MCF 10A (cell line): ENCODE results near the gene SUPV3L1. TPM values are rescaled to one million over a fixed set of nuclear protein-coding genes. Genes with fewer than 3 reads are reported as not detected.

Source experiments
- BruUV-seq: library from RNA; stranded (reverse); fragments of 400-500 nt; replicated peaks from 2 replicates; lab custom pipeline; 2021; lab: Mats Ljungman, UMichigan
- CTCF ChIA-PET: fragments of 300-600 bp; sonication (Branson Sonifier 250); formaldehyde crosslinking; extraction: SDS; loops from one replicate; lab custom pipeline; 2021; ENCODE audit warnings: antibody characterized with exemption, inconsistent platforms; lab: Yijun Ruan, JAX
- POLR2A ChIA-PET: fragments of 300-600, 350-650 bp; sonication (Branson Sonifier 250); formaldehyde crosslinking; extraction: SDS; loops from one replicate; lab custom pipeline; 2020; ENCODE audit warnings: antibody characterized with exemption, inconsistent platforms; lab: Yijun Ruan, JAX
- DNase-seq: peaks from one replicate; pipeline ENCODE4 v3.0.0-alpha.2; 2018; ENCODE audit not compliant: unreplicated experiment
- H3K27ac Mint-ChIP-seq: one replicate; pipeline ENCODE4 v1.8.0; 2022; ENCODE audit warnings: mild to moderate bottlenecking, low read depth, mixed read lengths; ENCODE audit not compliant: unreplicated experiment
- H3K27me3 Mint-ChIP-seq: one replicate; pipeline ENCODE4 v1.8.0; 2022; ENCODE audit warnings: mixed read lengths; ENCODE audit not compliant: insufficient read depth, unreplicated experiment
- H3K36me3 Mint-ChIP-seq: one replicate; pipeline ENCODE4 v1.8.0; 2022; ENCODE audit warnings: mild to moderate bottlenecking, moderate library complexity, mixed read lengths; ENCODE audit not compliant: insufficient read depth, unreplicated experiment
- H3K4me1 Mint-ChIP-seq: one replicate; pipeline ENCODE4 v1.8.0; 2022; ENCODE audit warnings: mixed read lengths; ENCODE audit not compliant: insufficient read depth, unreplicated experiment
- H3K4me3 Mint-ChIP-seq: one replicate; pipeline ENCODE4 v1.8.0; 2022; ENCODE audit warnings: mild to moderate bottlenecking, moderate library complexity, mixed read lengths; ENCODE audit not compliant: unreplicated experiment
- H3K9me3 Mint-ChIP-seq: one replicate; pipeline ENCODE4 v1.8.0; 2022; ENCODE audit warnings: mixed read lengths; ENCODE audit not compliant: unreplicated experiment
- CTCF ChIP-seq: fragments of 200-600 bp; IDR thresholded peaks from one replicate; pipeline ENCODE4 v1.8.0; 2022; ENCODE audit warnings: antibody characterized with exemption, mild to moderate bottlenecking; ENCODE audit not compliant: unreplicated experiment
- intact Hi-C: fragments of 100-400 bp; cut with micrococcal nuclease; formaldehyde crosslinking; loops from 2 replicates; pipeline ENCODE4 v1.14.1; 2022
- total RNA-seq: library from RNA; stranded (reverse); gene quantifications from 2 replicates; pipeline ENCODE4 v1.2.3, GENCODE V29; 2022

SUPV3L1 gene
- total RNA-seq, 1 experiment from 2014 or later = 73.6 TPM

- H3K4me1 Mint-ChIP-seq = peaks cover 26% of the 10 kb centered on the region
- no peaks in the 10 kb centered on the region for H3K27me3 Mint-ChIP-seq
- H3K9me3 Mint-ChIP-seq = no peaks in the 10 kb centered on the region
- no peak for TF ChIP-seq CTCF
- no TSS peak for BruUV-seq
- POLR2A ChIA-PET = interaction anchor here (1.5 kb wide), 1 partner anchor 40 kb away, joined by 7 read pairs; the partner anchor contains the start of gene SUPV3L1
- no peak overlapping the region for H3K27ac Mint-ChIP-seq
- no peak overlapping the region for H3K4me3 Mint-ChIP-seq
- CTCF ChIA-PET = no interaction called here
- intact Hi-C loops = no loop called here
- H3K36me3 Mint-ChIP-seq = no peaks in the 10 kb centered on the region
- DNase-seq = no peak
Observed at GRCh38 chr10:69220507-69220906, 40.5 kb downstream of the SUPV3L1 start.

DNA sequence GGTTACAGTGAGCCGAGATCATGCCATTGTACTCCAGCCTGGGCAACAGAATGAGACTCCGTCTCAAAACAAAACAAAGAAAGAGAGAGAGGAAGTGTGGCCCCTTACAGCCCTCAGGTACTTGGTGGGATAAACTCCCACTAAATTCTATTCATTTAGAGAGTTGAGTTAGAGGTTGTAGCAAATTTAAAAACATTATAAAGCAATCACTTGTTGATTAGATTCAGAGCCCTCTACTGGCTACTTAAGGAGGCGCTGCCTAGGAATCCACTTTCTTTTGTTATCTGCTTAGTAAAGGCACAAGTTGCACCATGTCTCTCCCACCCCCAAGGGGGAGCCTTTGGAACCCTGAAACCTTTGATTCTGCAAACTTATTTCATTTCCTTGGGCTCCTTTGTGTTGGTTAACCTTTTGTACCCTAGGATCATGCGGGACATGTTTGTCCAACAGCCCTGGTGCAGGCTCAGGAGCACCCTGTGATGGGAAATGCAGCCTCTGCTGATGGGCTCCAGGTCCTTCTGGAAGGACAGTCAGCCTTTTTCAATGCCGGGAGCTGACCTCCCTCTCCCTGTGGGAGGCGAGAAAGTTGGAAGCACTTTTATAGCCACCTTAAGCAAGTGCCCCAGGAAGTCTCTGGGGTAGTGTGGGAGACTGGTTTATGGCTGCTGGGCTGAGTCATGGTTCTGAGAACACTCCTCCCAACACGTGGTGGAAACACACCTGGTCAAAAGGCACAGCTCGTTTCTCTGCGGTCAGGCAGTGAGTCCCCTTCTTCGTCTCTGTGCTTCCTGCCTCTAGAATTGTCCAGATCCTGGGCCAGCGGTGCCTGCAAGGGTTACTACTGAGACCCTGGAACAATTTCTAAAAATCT, 42.4 kb downstream of the SUPV3L1 start:
- TSS peak; percentile 89 for BruUV-seq
- peak; percentile 76 for TF ChIP-seq CTCF
- Mint-ChIP-seq H3K27ac (peak overlapping the region; percentile 88), H3K9me3 (no peaks in the 10 kb centered on the region), H3K27me3 (no peaks in the 10 kb centered on the region), H3K4me3 (peak overlapping the region; percentile 40), H3K4me1 (peaks cover 28% of the 10 kb centered on the region), H3K36me3 (no peaks in the 10 kb centered on the region)
- CTCF ChIA-PET = interaction anchor here (0.6 to 1.0 kb wide), 5 partner anchors 9 to 698 kb away, joined by 3 to 6 read pairs (median 4); no protein-coding TSS in a partner anchor
- peak; percentile 96 for DNase-seq
- intact Hi-C loops = loop anchor here (2.0 kb wide), 1 partner anchor 42 kb away; the partner anchor contains the start of gene SUPV3L1
- POLR2A ChIA-PET = interaction anchor here (0.7 to 1.5 kb wide), 9 partner anchors 9 to 170 kb away, joined by 3 to 9 read pairs (median 6); partner anchors contain the start of gene SUPV3L1

GRCh38 chr10:69223028-69223342, 43.0 kb downstream of the SUPV3L1 start:
- TF ChIP-seq CTCF = no peak
- H3K4me3 Mint-ChIP-seq = peak overlapping the region; percentile 40
- peak overlapping the region; percentile 88 for H3K27ac Mint-ChIP-seq
- DNase-seq = no peak
- BruUV-seq = TSS peak; percentile 93
- peaks cover 28% of the 10 kb centered on the region for H3K4me1 Mint-ChIP-seq
- H3K27me3 Mint-ChIP-seq = no peaks in the 10 kb centered on the region
- no peaks in the 10 kb centered on the region for H3K9me3 Mint-ChIP-seq
- intact Hi-C loops = loop anchor here (2.0 kb wide), 1 partner anchor 42 kb away; the partner anchor contains the start of gene SUPV3L1
- no peaks in the 10 kb centered on the region for H3K36me3 Mint-ChIP-seq
- ChIA-PET CTCF (interaction anchor here (0.6 to 1.0 kb wide), 4 partner anchors 9 to 477 kb away, joined by 3 to 4 read pairs (median 4); no protein-coding TSS in a partner anchor), POLR2A (interaction anchor here (0.7 to 1.5 kb wide), 7 partner anchors 9 to 170 kb away, joined by 3 to 9 read pairs (median 6); partner anchors contain the start of gene SUPV3L1)
